B cell (primary cell): ENCODE data around the gene ZFYVE27. TPM values are rescaled to one million over a fixed set of nuclear protein-coding genes. Genes with fewer than 3 reads are reported as not detected.

Experiments used
- ATAC-seq: fragments of 200-7000 bp; cut with Tn5 transposase; one replicate; pipeline ENCODE4 v1.10.0; 2021; ENCODE audit warnings: low read depth, mild to moderate bottlenecking, moderate number of reproducible peaks, moderate library complexity
- CTCF ChIA-PET: fragments of 350-600 bp; sonication (Branson Sonifier 250); formaldehyde crosslinking; loops from one replicate; lab custom pipeline; 2021; ENCODE audit warnings: antibody characterized with exemption, inconsistent platforms; lab: Charles Lee
- POLR2A ChIA-PET: fragments of 350-600 bp; sonication (Branson Sonifier 250); formaldehyde crosslinking; loops from one replicate; lab custom pipeline; 2021; ENCODE audit warnings: antibody characterized with exemption; lab: Charles Lee
- DNase-seq: peaks from one replicate; pipeline ENCODE4 v3.0.0; 2013
- H2AFZ ChIP-seq: 2 replicates; pipeline ENCODE4 v1.6.1; 2012; ENCODE audit warnings: mild to moderate bottlenecking, low read depth, low read length; ENCODE audit not compliant: insufficient read depth, poor library complexity, severe bottlenecking
- H3K27ac ChIP-seq, 2 donors: 1 replicate in 1 of 2; 2 replicates in 1 of 2; pipeline ENCODE4 v1.5.1; 2012 to 2013; ENCODE audit warnings: low read length in 2 of 2, mild to moderate bottlenecking in 2 of 2, moderate library complexity in 1 of 2
- H3K27me3 ChIP-seq, 4 experiments: fragments of 200-600 bp in 1 of 4; sonication (generic) in 1 of 4; replicated peaks in 1 of 4; 1 replicate in 2 of 4; 2 replicates in 2 of 4; pipeline versions ENCODE4 v1.6.1 to v1.7.0; 2013 to 2016; ENCODE audit warnings: low read length in 3 of 4, mild to moderate bottlenecking in 2 of 4, mixed read lengths in 1 of 4, moderate library complexity in 1 of 4; ENCODE audit not compliant: insufficient read depth in 4 of 4, control insufficient read depth in 3 of 4; ENCODE audit errors: control extremely low read depth in 1 of 4
- H3K36me3 ChIP-seq, 2 experiments: replicated peaks in 1 of 2; 1 replicate in 1 of 2; 2 replicates in 1 of 2; pipeline versions ENCODE4 v1.6.1 to v1.7.1; 2013; ENCODE audit warnings: low read length in 1 of 2; ENCODE audit not compliant: insufficient read depth in 2 of 2, control insufficient read depth in 1 of 2; ENCODE audit errors: control extremely low read depth in 1 of 2, extremely low read depth in 1 of 2
- H3K4me1 ChIP-seq, 2 donors: fragments of 200-600 bp in 1 of 2; sonication (generic) in 1 of 2; 1 replicate in 1 of 2; 2 replicates in 1 of 2; pipeline versions ENCODE4 v1.5.1 to v1.6.1; 2013 to 2017; ENCODE audit warnings: low read length in 2 of 2; ENCODE audit not compliant: control insufficient read depth in 2 of 2, insufficient read depth in 2 of 2
- H3K4me2 ChIP-seq: replicated peaks from 2 replicates; pipeline ENCODE3; 2012; ENCODE audit warnings: mild to moderate bottlenecking, low read depth, low read length; ENCODE audit not compliant: poor library complexity, severe bottlenecking
- H3K4me3 ChIP-seq, 5 experiments: fragments of 200-600 bp in 1 of 5; sonication (generic) in 1 of 5; 1 replicate in 3 of 5; 2 replicates in 2 of 5; pipeline versions ENCODE4 v1.5.1 to v1.7.0; 2011 to 2016; ENCODE audit warnings: low read length in 4 of 5, mild to moderate bottlenecking in 4 of 5, low read depth in 2 of 5, control low read depth in 1 of 5, moderate library complexity in 1 of 5; ENCODE audit not compliant: insufficient read depth in 1 of 5; ENCODE audit errors: control extremely low read depth in 1 of 5, extremely low read depth in 1 of 5
- H3K79me2 ChIP-seq: fragments of 200-600 bp; sonication (generic); one replicate; pipeline ENCODE4 v1.6.0; 2016; ENCODE audit warnings: low read length; ENCODE audit not compliant: control insufficient read depth, insufficient read depth
- H3K9ac ChIP-seq: fragments of 200-600 bp; sonication (generic); 2 replicates; pipeline ENCODE4 v1.6.1; 2017; ENCODE audit warnings: mild to moderate bottlenecking, low read length, moderate library complexity
- H3K9me3 ChIP-seq, 3 donors: one replicate each; pipeline versions ENCODE4 v1.6.1 to v1.7.1; 2013; ENCODE audit warnings: low read length in 2 of 3; ENCODE audit not compliant: control insufficient read depth in 2 of 3, insufficient read depth in 1 of 3; ENCODE audit errors: control extremely low read depth in 1 of 3
- H4K20me1 ChIP-seq: 2 replicates; pipeline ENCODE4 v1.6.0; 2012; ENCODE audit warnings: mild to moderate bottlenecking, low read length; ENCODE audit not compliant: insufficient read depth, control insufficient read depth, poor library complexity, severe bottlenecking
- H3K27ac Mint-ChIP-seq: one replicate; pipeline ENCODE4 v1.8.0; 2021; ENCODE audit warnings: mixed read lengths
- H3K27me3 Mint-ChIP-seq: one replicate; pipeline ENCODE4 v1.8.0; 2021; ENCODE audit warnings: mixed read lengths
- H3K4me1 Mint-ChIP-seq: one replicate; pipeline ENCODE4 v1.8.0; 2021; ENCODE audit warnings: mixed read lengths
- H3K4me3 Mint-ChIP-seq: one replicate; pipeline ENCODE4 v1.8.0; 2021; ENCODE audit warnings: mixed read lengths
- H3K9me3 Mint-ChIP-seq: one replicate; pipeline ENCODE4 v1.8.0; 2022; ENCODE audit warnings: mixed read lengths; ENCODE audit not compliant: insufficient read depth
- EZH2 ChIP-seq: IDR thresholded peaks from 2 replicates; pipeline ENCODE4 v1.6.1; 2012; ENCODE audit warnings: borderline replicate concordance, low read depth, mild to moderate bottlenecking, moderate library complexity, low read length; ENCODE audit not compliant: insufficient read depth, poor library complexity, severe bottlenecking
- WGBS: methylation state at CpG from one replicate; pipeline ENCODE4 v1.1.5; 2013; ENCODE audit warnings: missing lambda C conversion rate; ENCODE audit not compliant: insufficient coverage; 5-methylcytosine and 5-hydroxymethylcytosine counted together
- intact Hi-C: fragments of 100-400 bp; cut with micrococcal nuclease; formaldehyde crosslinking; loops from one replicate; pipeline ENCODE4 v1.10.0; 2022
- polyA plus RNA-seq: library from polyadenylated mRNA; depleted of rRNA; stranded (reverse); fragments of >200 nt; gene quantifications from 2 replicates; pipeline ENCODE4 v1.2.3, GENCODE V29; 2012
- total RNA-seq, 2 donors: library from RNA; stranded (reverse); fragments of 120-200 nt in 1 of 2; gene quantifications; 1 replicate in 1 of 2; 2 replicates in 1 of 2; pipeline versions ENCODE4 v1.2.3 to v1.2.4, GENCODE V29; 2013 to 2022
- TF ChIP-seq, protein P1 (sequence below): fragments of 200-600 bp; IDR thresholded peaks from one replicate; pipeline ENCODE4 v1.8.0; 2022; ENCODE audit warnings: antibody characterized with exemption, mild to moderate bottlenecking

The ZFYVE27 gene
- total and polyA plus RNA-seq, 2 donors (not counting 1 experiment from before 2014, with no cell fraction given) = 50.4 to 79.7 TPM

DNA sequence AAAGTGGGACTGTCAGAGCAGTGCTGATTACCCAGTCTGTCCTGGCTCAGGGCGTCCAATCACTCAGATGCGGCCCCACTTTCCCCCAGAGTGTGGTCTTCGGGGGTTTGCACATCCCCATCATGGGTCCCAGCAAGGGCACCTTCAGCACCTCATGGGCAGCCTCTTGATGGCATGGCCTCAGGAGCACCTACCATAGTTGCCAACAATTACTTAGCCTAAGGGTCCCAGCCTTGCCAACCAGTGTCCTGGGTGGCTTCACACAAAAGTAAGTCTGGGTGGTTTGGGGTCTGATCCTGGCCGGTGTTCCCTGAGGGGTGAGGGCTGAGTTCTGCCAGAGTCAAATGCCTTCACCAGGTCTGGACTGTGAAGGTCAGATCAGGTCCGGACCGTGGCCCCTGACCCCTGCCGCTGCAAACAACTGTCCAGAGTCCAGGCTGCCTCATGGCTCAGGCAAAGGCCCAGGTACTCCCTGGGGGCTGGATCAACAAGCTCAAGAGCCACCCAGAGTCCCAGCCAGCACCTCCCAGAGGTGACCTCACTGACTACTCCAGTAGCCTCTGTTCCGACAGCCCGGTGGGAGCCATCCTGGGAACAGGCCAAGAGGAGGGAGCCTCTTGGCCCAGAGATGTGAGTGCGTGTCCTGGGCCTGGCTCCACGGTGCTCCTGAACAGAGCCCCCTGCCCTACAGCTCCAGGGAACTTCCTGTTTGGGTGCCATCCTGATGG is 29.6 kb upstream of the ZFYVE27 start:
- Histone ChIP-seq H2AFZ (no peak overlapping the region), H3K27me3 (peaks cover 0 to 32% (median 16%) of the 10 kb centered on the region in 4 experiments), H4K20me1 (no peaks in the 10 kb centered on the region), H3K4me3 (no peak overlapping the region), H3K79me2 (no peaks in the 10 kb centered on the region), H3K9me3 (no peaks in the 10 kb centered on the region), H3K4me1 (no peaks in the 10 kb centered on the region), H3K36me3 (no peaks in the 10 kb centered on the region), H3K4me2 (no peak overlapping the region), H3K9ac (no peak overlapping the region), H3K27ac (no peak overlapping the region)
- DNase-seq (no peak), ATAC-seq (no peak)
- Mint-ChIP-seq H3K9me3 (no peaks in the 10 kb centered on the region), H3K27me3 (peaks cover 34% of the 10 kb centered on the region), H3K4me1 (peaks cover 5% of the 10 kb centered on the region), H3K27ac (no peak overlapping the region), H3K4me3 (no peak overlapping the region)
- TF ChIP-seq EZH2 = no peak
- TF ChIP-seq, protein P1, sequence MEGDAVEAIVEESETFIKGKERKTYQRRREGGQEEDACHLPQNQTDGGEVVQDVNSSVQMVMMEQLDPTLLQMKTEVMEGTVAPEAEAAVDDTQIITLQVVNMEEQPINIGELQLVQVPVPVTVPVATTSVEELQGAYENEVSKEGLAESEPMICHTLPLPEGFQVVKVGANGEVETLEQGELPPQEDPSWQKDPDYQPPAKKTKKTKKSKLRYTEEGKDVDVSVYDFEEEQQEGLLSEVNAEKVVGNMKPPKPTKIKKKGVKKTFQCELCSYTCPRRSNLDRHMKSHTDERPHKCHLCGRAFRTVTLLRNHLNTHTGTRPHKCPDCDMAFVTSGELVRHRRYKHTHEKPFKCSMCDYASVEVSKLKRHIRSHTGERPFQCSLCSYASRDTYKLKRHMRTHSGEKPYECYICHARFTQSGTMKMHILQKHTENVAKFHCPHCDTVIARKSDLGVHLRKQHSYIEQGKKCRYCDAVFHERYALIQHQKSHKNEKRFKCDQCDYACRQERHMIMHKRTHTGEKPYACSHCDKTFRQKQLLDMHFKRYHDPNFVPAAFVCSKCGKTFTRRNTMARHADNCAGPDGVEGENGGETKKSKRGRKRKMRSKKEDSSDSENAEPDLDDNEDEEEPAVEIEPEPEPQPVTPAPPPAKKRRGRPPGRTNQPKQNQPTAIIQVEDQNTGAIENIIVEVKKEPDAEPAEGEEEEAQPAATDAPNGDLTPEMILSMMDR = no peak
- ChIA-PET CTCF (interaction anchor here (0.9 to 4.7 kb wide), 4 partner anchors 8 to 29 kb away, joined by 3 to 63 read pairs (median 12); partner anchors contain the start of gene ZFYVE27), POLR2A (no interaction called here)
- WGBS = 90% methylated on average over 11 of the region's 11 CpGs
- intact Hi-C loops = no loop called here

DNA sequence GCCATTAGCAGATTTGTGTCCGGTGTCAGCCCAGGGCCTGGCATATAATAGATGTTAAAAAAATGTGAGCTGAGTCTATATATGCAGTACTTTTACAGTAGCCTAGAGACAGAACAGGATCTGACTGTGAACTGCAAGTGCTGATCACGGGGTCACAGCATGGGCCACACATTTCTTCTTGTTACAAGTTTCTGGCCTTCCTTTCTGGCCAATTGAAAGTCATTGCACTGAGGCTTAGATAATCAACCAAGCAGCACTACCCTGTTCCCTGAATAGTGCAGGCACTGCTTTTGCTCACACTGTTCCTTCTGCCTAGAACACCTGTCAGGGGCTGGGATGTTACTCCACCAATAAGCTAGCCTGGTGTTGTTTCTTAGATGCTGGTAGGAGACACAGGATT is 28.8 kb upstream of the ZFYVE27 start:
- WGBS = 93% methylated on average over 2 of the region's 2 CpGs

More for the DNA sequence above, 28.8 kb upstream of the ZFYVE27 start:
- no peak for ATAC-seq
- H3K4me3 Mint-ChIP-seq = no peak overlapping the region
- Histone ChIP-seq H3K4me1 (peaks cover 4 to 5% of the 10 kb centered on the region in 2 donors), H3K4me3 (no peak overlapping the region), H3K9ac (no peak overlapping the region), H3K27me3 (peaks cover 0 to 41% (median 19%) of the 10 kb centered on the region in 4 experiments), H3K79me2 (no peaks in the 10 kb centered on the region), H3K4me2 (no peak overlapping the region), H3K36me3 (no peaks in the 10 kb centered on the region), H4K20me1 (no peaks in the 10 kb centered on the region), H3K9me3 (no peaks in the 10 kb centered on the region), H3K27ac (no peak overlapping the region), H2AFZ (no peak overlapping the region)
- ChIA-PET POLR2A (no interaction called here), CTCF (interaction anchor here (0.9 to 4.7 kb wide), 5 partner anchors 8 to 31 kb away, joined by 3 to 63 read pairs (median 14); partner anchors contain the start of gene ZFYVE27)
- no peaks in the 10 kb centered on the region for H3K9me3 Mint-ChIP-seq
- intact Hi-C loops = loop anchor here (2.0 kb wide), 1 partner anchor 31 kb away; no protein-coding TSS in a partner anchor
- TF ChIP-seq, protein P1 = no peak
- TF ChIP-seq EZH2 = no peak
- peaks cover 36% of the 10 kb centered on the region for H3K27me3 Mint-ChIP-seq
- no peak for DNase-seq
- peaks cover 10% of the 10 kb centered on the region for H3K4me1 Mint-ChIP-seq
- no peak overlapping the region for H3K27ac Mint-ChIP-seq
